ENCODE results near the gene OASL.

DNA sequence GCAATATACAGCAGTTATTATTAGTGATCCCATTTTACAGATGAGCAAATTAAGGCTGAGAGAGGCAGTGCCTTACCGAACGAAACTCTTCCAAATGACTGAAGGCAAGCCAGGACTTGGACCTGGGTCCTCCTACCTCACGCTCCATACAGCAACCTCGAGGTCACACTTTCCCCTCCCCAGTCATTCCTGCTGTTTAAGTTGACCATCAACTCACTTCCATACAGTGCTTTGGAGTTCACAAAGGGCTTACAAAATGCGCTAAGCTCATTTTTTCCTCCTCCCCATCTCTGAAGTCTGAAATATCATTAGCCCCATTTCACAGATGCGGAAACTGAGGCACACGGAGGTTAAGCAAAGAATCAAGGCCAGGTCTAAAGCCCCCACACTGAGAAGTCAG lies 56.4 kb downstream of the OASL start:
- TF ChIP-seq EZH2 (IDR thresholded peaks at IDR 0.05; ENCODE audit: low read depth) (no peak), CTCF (conservative IDR thresholded peaks at IDR 0.05) (no peak)
